CD4-positive, alpha-beta T cell treated with Interleukin-17A for 4 hours (primary cell): Measurements from ENCODE around the gene OR2AG2.

ENCODE experiments used
- DNase-seq: peaks from one replicate; pipeline ENCODE4 v3.0.0-alpha.2; 2020; ENCODE audit warnings: mixed read lengths

Gene OR2AG2

GRCh38 chr11:6737872-6738466 is 33.8 kb downstream of the OR2AG2 start:
- peak; percentile 81 for DNase-seq

GRCh38 chr11:6736495-6737121 is 35.2 kb downstream of the OR2AG2 start:
- DNase-seq: no peak

GRCh38 chr11:6735306-6735705 is 36.5 kb downstream of the OR2AG2 start:
- peak; percentile 36 for DNase-seq

GRCh38 chr11:6734616-6735015 is 37.2 kb downstream of the OR2AG2 start:
- DNase-seq: no peak

GRCh38 chr11:6733326-6734275 is 38.2 kb downstream of the OR2AG2 start:
- peak; percentile 26 for DNase-seq

GRCh38 chr11:6727971-6728760 is 43.6 kb downstream of the OR2AG2 start:
- DNase-seq: no peak

GRCh38 chr11:6725386-6725896 is 46.3 kb downstream of the OR2AG2 start:
- DNase-seq: no peak

GRCh38 chr11:6724013-6724412 is 47.8 kb downstream of the OR2AG2 start:
- no peak for DNase-seq

- peak; percentile 20 for DNase-seq
Measured at GRCh38 chr11:6721343-6721742, 50.4 kb downstream of the OR2AG2 start.

- DNase-seq: no peak
Measured at GRCh38 chr11:6719576-6719975, 52.2 kb downstream of the OR2AG2 start.

- no peak for DNase-seq
Measured at GRCh38 chr11:6717426-6717825, 54.4 kb downstream of the OR2AG2 start.
